HG03103 (cell line): ENCODE measurements around the gene PTGDR2.

Experiments used
- ATAC-seq: cut with Tn5 transposase; IDR thresholded peaks from one replicate; pipeline ENCODE4 v1.9.1; 2021; ENCODE audit warnings: low read depth; ENCODE audit not compliant: unreplicated experiment

Gene PTGDR2

DNA sequence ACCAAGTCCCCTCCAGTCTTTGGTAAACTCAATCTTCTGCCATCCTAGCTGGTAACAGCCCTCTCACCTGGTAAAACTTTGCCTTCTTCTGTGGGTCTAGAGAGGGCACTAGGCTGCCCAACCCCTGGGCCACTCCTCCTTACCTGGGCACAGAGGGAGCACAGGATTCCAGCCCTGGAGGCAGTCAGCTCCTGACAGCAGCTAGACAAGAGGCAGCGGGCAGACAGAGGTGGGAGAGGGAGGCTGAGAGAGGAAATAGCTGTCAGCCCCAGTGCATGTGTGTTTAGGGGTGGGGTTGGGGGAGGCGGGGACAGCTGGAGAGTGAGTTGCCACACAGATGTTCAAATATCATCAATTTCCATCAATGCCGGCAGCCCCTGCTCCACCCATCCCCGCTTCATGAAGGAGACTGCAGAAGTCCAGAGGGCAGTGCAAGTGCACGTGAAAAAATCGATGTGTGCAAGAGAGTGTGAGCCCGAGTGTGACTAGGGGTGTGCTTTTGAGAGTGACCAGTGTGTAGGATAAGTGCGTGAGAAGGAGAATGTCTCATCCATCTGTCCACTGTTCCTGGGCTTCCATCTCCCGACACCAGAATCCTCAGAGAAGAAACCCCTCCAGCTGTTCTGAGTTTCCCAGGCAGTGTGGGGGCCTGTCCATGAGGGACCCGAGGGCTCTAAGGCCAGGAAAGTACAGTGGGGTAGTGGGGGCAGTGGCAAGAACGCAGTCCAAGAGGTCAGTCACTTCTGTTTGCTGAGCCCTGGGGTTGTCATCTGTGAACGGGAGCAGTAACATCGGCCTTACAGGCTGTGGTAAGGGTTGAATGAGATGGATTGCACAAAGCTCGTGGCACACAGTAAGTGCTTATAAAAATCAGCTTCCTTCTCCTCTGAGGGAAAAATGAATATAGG is at the start of gene PTGDR2:
Gene PTGDR2, minus strand, starts transcription at position 225 of the 908 bp plus-strand sequence. CDS start 2,228 bp downstream, outside the sequence.
- ATAC-seq: no peak

DNA sequence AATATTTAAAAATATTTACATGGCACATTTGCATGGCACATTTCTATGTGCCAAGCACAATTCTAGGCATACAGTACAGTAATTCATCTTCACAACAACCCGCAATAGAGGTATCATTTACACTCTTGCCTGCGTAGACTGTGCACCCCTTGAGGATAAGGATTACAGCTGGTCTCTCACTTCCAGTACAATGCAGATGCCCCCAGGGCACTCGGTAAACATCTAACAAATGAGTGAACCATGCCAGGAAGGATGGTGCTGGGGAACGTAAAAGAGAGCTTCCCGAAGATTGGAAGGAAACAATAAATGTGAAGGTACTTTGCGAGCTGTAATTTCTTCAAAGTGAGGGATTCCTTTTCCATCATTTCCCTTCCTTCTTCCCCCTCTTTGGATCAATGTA is 49.3 kb upstream of the PTGDR2 start:
- ATAC-seq: no peak

DNA sequence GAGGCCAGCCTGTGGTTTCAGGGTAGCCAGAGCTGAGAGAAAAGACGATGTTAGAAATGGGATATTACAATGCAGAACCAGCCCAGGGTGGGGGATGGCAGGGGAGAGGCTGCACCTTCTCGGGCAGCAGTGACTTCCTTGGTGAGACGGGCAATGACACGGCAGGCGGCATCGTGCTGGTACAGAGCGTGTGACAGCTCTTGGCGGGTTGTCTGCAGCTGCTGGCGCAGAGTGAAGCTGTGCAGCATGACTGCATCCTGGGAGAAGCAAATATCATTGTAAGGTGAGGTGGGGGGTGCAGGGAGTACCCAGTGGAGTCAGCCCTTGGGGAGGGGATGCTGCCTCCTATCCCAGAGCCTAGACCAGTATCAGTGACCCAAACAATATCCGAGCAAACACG is 46.9 kb upstream of the PTGDR2 start:
- no peak for ATAC-seq

DNA sequence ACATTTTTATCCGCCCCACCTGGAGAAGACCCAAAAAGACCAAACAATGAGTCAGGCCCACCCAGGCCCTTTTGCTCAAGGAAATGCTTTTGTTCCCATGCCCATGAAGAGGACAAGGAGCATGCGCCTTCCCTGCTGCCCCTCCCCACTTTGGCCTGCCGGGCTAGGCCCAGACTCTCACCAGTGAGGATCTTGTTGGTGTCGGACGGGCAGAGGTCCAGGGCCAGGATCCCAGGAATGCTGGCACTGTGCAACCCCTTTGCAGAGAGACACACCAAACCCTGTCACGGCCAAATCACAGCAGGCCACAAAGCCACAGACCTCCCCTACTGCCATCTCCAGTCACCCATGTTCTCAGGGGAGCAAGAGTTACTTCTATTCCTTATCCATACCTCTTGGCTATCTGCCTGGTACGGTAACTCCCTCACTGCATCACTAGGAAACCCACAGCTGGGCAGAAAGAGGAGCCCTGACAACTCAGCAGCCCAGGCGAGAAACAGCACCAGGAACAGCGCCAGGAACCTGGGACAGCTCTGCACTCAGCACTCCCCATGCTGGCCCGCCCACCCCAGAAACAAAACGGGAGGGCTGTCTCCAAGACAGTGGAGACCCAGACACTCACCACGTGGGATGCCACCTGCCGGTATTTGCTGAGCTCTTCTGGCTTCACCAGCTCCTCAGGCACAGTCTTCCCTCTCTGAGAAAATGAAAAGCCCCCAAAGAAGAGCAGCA is 45.1 kb upstream of the PTGDR2 start:
- ATAC-seq: no peak

DNA sequence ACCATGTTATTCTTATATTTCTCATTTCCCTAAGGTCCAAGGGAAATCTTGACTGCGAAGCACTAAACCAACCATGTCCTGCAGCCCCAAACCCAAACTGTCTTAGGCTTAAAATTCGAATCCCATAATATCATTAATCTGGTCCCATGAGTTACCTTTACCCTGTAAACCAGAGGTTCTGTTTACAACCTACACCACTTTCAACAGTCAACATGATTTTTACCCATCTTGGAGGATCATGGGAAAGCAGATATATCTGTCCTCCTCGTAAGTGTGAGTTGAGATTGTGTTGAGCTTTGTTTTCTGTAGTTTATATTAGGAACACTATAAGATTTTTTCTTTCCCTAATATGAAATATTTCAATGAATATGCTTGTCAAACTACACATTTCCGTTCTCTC is 44.2 kb upstream of the PTGDR2 start:
- ATAC-seq: no peak

DNA sequence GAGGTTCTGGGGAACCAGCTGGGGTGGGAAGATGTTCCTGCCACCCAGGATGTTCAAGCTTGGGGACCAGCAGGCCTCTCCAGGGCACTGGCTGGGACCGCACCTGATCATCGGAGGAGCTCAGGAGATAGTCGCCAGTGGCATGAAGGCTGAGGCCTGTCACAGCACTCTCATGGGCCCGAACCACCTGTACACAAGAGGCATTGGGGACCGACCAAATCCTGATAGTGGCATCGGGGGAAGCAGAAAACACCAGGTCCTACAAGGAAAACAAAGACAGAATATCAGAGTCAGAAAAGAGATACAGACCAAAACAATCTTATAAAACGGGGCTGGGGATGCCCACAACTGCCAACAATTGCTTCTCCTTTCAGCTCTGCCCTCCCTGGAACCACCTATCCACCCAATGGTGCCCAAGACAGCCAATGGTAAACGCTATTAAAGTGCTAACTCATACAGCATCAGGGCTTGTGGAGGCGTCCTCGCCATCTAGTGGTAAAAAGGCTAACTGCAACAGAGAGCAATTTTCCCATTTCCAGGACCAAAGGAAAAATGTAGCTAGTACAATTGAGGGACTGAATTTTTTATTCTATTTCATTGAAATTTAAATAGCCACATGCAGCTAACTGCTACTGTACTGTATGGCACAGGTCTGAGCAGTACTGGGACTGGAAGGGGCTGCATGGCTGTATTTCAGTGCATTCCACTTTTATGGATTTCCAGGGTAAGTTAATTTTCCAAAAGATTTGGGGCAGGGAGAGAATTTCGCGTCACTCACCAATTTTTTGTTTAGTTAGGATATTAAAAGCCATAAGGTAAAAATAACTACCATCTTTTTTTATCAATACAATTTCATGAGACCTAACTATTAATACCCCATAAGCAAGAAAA is 43.5 kb upstream of the PTGDR2 start:
- no peak for ATAC-seq

DNA sequence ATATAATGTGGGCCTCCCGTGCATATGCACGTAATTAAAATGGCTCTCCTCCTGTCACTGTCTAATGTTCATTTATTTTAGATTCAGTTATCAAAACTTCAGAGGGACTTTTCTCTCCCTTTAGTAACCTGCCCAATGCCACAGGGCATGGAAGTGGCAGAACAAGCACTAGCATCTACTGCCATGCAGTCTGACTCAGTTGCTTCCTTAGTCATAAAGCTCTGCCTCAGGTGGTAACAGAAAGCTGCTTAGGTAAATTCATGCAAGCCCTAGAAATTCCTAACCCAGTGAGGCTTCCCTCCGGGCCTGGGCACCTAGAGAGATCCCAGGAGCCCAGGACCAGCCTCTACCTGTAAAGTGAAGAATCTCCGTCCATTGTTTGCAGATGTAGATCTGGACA is 41.7 kb upstream of the PTGDR2 start:
- no peak for ATAC-seq

DNA sequence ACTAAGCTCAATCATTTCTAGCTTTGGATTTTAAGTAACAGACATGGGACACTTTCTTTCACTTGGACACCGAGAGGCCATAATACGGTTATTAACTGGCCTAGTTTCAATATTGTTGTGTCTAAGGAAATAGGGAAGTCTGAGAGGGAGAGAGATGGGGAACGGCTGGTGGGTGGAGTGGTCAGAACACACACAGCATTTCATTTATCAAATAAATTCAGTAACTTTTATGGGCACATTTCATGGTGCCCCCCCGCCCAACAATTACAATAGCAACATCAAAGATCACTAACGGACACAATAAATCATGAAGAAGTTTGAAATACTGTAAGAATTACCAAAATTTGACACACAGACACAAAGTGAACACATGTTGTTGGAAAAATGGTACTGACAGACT is 39.9 kb upstream of the PTGDR2 start:
- ATAC-seq: no peak

DNA sequence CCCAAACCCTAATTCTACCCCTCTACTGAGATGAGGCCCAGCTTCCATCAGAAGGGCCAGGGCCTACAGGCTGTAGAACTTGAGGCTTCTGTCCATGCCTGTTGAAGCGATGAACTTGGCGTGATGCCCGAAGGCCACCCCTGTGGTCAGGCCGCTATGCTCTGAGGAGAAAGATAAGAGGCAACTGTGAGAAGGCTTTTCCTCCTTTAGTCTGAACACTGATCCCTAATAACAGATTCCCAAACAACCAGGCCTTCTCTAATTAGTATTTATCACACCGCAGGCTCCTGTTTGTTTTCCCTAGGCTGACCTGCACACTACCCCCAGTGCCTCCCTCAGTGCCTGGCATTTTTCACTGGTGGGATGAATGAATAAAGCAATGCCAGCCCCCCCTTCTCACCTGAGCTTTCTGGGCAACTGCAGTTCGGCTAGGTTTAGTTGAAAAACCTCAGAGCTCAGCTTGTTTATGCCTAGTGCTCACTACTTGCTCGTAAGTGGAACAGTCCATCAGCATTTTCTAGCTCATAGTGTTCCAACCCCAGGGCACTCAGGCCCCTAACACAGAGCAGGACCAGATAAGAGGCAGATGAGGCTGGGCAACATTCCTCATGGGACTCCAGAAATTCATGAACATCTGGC is 35.5 kb upstream of the PTGDR2 start:
- no peak for ATAC-seq

DNA sequence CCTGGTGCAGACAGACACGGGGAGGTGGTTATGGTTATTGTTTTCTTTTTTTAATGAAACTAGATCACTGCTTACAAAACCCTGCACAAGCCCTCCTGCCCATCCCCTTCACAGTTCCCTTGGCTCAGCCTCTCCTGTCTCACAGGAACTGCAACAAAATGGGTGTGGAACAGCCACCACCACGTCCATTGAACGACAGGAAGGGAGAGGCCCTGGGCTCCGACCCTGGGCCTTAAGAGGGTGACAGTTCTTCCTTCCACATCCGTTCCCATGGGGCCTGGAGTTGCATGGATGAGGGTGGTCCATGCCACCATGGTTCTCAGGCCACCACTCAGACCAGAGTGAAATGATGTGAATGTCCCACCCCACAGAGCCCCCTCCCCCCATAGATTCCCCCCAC is 34.9 kb upstream of the PTGDR2 start:
- no peak for ATAC-seq

DNA sequence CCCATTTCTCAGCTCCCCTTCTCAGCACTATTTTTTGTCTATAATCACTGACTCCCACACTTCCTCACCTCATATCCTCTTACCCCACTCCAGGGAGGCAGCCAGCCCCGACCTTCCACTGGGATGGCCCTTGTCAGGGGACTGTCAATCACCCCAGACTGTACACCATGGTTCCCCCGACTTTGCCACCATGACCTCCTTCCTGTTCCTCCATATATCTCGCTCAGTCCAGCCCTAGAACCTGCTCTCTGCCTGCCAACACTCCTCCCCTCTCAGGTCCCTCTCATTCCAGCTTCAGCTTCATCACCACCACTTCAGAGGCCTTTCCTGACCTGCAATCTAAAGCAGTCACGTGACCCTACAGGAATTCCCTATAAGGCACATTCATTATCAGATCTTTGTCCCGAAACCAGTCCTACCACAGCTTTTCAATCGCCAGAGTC is 34.1 kb upstream of the PTGDR2 start:
- no peak for ATAC-seq

DNA sequence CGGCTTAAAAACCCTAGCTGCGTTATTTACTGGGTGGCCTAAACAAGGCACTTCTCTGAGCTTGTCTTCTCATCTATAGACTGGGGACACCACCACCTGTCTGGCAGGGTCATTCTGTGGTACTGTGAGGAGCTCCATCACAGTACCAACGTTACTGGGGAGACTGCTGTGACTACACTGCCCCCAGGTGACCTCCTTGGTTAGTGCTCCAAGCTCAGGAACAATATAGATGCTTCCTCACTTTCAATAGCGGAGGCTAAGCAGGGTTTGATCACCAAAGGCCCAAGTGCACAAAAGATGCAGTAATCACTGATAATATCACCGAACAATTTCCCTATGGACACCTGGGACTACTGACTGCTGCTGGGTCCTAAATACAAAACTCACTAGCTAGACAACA is 31.8 kb upstream of the PTGDR2 start:
- no peak for ATAC-seq

DNA sequence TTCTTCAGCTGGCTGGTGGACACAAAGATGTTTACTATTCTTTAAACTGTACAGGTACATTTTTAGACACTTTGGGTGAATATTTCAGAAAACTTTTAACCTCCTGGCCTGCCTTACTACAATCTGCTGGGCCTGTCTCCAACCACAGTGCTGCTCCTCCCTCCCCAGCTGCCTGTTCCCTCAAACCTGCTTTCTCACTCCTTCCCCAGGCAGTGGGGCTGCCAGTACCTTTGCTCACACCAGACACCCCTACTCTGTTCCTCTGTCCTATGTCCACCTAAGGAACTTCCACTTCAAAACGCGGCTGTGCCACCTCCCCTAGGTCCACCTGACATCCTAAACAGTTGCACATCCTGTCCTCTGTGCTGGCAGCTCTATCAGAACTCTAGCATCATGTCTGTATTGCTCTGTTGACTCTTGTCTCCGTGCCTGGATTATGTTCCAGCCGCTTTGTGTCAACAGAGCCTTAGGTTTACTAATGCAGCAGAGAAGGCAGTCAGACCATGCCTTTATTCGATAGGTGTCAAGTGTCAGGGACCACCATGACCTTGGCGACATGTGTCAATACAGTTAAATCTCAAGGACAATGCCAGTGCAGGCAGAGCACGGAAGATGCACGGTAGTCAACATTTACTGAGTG is 25.0 kb upstream of the PTGDR2 start:
- ATAC-seq: no peak

DNA sequence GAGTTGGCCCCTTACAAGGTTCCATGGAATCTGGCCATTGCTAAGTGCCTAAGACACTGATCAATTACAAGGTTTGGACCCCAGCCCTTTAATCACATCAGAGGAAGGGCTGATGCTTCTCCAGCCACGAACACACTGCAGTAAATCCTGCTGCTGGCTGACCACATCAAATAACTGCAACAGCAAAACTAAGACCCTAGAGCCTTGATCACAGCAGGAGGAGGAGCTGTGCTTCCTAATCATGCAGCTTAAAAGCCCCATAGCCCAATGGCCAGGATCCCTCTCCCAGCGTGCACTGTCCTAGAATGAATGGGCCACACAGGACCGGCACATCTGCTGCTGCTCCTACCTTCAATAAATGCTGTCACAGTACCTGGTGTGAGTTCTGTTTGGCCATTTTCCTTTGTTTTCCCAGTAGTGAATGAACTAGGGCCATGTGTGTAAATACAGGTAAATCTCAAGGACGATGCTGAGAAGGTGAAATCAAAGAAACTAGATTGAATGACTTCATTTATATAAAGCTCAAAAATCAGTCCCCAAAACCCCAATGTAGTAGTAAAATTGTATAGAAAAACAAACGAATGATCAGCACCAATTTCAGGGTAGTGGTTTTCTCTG is 24.3 kb upstream of the PTGDR2 start:
- no peak for ATAC-seq

DNA sequence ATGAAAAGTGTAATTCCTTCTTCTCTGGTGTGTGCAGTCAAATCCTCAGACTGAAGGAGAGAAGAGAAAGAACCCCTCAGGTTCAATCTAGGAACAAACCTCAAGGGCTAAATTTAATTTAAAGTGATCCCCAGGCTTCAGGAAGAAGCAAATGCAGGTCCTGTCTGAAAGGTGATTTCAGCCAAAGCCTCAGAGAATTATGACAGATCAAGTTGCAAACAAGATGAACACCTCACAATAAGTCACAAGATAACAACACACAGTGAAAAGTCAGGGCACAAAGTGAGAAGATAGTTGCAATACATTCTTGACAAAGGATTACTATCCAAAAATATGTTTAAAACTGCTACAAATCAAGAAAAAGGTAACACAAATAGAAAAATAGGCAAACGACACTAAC is 23.4 kb upstream of the PTGDR2 start:
- ATAC-seq: no peak

DNA sequence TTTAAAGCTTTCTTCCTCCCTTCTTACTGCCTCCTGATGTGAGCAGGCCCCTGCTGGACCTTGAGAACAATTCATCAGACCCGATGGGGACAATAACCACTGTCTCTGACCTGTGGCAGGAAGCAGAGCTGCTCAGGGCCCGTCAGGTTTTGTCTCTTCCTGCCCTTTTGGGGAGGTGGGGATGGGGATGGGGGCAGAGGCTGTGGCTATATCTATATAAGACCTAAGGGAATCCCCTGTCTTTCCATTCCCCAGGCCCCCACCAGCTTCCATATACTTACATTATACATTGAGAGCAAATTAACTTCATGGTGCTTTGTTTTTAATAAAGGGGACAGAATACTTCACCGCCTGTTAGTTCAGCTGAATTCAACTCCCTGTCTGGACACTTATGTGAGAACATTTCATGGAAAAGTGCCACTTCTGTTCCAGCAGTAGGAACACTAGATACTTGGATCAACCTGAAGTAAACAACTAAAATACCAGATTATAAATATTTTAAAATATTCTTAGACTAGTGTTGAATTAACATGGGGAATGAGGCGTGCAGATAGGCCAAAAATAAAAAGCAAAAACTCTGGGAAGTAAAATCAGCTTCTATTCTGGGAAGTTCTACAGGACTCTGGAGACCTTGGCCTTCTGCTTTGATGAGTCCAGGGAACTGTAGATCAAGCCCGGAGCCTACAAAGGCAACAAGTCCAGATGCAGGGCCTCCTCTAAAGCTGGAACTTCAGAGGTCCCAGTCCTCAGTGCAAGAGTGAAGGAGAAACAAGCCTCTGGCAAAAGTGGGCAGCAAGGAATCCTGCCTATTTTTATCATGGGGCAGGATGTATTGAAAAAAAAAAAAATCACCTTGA is 22.7 kb upstream of the PTGDR2 start:
- no peak for ATAC-seq

DNA sequence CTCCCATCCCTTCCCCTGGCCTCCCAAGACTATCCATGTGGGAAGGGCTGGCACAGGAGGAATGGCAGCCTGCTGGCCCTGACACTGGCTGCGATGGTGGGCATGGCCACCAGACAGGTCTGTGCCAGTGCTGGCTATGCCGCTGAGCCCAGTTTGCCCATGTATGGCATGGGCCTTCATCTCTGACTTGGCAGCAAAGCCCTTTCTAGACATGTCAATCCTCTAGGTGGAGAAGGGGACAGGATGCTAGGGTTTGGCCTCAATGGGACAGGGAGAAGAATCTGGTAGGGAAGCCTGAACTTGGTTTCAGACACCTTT is 20.4 kb upstream of the PTGDR2 start:
- no peak for ATAC-seq

DNA sequence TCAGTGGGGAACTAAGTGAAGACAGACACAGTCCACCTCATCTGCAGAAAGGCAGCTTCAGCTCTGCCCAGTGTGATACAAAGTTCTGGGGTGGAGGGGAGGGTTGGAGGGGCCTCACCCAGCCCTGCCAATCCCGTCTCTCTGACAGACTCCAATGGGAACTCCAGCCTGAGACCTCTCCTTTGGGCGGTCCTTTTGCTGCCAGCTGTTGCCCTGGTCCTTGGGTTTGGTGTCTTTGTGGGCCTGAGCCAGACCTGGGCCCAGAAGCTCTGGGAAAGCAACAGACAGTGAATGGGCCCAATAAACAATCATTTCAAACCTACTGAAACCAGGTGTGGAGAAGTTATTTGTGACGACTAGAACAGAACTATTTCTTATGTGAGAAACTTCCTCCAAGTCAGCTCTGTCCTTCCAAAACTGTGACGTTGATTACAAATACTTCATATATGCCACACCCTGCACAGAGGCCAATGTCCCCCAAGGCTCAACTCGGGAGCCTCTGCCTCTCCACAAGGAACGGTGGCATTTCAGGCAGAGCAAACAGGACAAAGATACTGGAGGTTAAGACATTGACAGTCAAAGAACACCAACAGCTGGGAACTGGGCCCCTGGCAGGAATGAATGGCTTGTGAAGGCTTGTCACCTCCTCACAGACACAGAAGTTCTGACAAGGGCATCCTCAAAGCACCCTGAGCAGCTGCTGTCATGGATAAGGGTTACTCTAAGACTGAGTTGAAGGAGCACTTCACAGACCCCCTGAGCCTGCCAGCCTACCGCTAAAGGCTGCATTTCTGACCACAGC is 19.8 kb upstream of the PTGDR2 start:
- no peak for ATAC-seq
